ENCODE data around the gene SEMA4A.

The SEMA4A gene

DNA sequence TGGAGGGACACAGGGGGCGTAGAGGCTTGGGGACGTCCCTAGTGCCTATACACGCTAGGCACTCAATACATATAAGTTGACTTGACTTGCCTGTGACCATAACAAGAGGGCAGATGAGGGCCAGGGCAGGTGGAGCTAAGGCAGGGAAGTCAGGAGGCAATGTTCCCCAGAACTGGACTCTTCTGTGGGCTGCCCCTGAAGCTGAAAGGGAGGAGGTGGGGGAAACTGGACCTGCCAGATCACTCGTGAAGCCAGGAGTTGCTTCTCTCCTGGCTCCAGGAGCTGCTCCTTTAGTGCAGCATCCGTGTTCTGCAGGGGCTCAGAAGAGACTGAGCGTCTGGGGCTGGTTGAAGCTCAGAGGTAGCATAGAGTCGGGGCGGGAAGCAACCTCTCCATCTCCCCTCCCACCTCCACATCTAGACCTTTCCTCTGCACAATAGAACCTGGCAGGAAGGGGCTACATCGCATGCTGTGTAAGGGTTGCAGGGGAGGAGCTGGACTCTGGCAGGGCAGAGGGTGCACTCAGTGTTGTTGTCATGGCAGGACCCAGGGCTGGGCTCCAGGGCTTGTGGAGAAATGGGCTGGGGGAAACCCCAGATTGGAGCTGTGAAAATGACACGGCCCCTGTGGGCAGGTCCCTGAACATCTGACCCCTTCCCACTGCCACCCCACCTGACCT, 2.9 kb upstream of the SEMA4A start:
- H3K9me2 ChIP-seq (replicated peaks; ENCODE audit: low read depth, low read length): no peaks in the 10 kb centered on the region

DNA sequence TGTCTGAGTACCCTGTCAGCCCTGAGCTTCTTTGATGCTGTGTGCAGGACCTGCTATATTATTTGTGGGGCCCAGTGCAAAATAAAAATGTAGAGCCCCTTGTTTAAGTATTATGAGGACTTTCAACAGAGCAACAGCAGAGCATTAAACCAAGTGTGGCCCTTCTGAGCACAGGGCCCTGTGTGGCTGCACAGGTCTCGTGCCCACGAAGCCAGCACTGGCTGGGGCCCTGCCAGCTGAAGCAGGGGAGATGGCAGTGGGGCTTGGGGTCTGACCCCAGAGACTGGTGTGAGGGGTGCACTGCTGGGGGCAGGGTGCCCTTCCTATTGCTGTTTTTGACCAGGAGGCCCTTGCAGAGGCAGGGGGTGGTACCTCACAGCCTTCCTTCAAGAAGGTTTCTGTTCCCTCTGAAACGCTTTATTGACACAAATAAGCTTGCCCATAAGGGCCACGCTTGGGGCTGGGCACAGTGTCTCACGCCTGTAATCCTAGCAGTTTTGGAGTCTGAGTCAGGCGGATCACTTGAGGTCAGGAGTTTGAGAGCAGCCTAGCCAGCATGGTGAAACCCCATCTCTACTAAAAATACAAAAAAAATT, 2.2 kb upstream of the SEMA4A start:
- H3K79me2 ChIP-seq (ENCODE audit: insufficient read depth, low read length): no peaks in the 10 kb centered on the region
- H3K4me1 ChIP-seq (ENCODE audit: insufficient read depth, low read length, poor library complexity, severe bottlenecking): peaks cover 41% of the 10 kb centered on the region
- no peaks in the 10 kb centered on the region for H3K27me3 ChIP-seq (ENCODE audit: insufficient read depth, low read length, poor library complexity, severe bottlenecking)
- no peak overlapping the region for H2AFZ ChIP-seq (ENCODE audit: low read length)
- TF ChIP-seq EZH2phosphoT487 (IDR thresholded peaks at IDR 0.05; ENCODE audit: borderline replicate concordance): no peak
- TF ChIP-seq, protein P1, sequence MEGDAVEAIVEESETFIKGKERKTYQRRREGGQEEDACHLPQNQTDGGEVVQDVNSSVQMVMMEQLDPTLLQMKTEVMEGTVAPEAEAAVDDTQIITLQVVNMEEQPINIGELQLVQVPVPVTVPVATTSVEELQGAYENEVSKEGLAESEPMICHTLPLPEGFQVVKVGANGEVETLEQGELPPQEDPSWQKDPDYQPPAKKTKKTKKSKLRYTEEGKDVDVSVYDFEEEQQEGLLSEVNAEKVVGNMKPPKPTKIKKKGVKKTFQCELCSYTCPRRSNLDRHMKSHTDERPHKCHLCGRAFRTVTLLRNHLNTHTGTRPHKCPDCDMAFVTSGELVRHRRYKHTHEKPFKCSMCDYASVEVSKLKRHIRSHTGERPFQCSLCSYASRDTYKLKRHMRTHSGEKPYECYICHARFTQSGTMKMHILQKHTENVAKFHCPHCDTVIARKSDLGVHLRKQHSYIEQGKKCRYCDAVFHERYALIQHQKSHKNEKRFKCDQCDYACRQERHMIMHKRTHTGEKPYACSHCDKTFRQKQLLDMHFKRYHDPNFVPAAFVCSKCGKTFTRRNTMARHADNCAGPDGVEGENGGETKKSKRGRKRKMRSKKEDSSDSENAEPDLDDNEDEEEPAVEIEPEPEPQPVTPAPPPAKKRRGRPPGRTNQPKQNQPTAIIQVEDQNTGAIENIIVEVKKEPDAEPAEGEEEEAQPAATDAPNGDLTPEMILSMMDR (conservative IDR thresholded peaks at IDR 0.05; ENCODE audit: low read length): no peak
- H3K4me2 ChIP-seq (ENCODE audit: low read depth, low read length, poor library complexity, severe bottlenecking): no peak overlapping the region
- no peak overlapping the region for H3K9ac ChIP-seq (ENCODE audit: low read depth, low read length, poor library complexity, severe bottlenecking)
- no peaks in the 10 kb centered on the region for H3K9me3 ChIP-seq (ENCODE audit: insufficient read depth, low read depth, low read length)
- no peaks in the 10 kb centered on the region for H3K9me2 ChIP-seq (replicated peaks; ENCODE audit: low read depth, low read length)
- no peaks in the 10 kb centered on the region for H3K36me3 ChIP-seq (ENCODE audit: insufficient read depth, low read length)
- H4K20me1 ChIP-seq (ENCODE audit: insufficient read depth, low read length, poor library complexity, severe bottlenecking): no peaks in the 10 kb centered on the region
- no peaks in the 10 kb centered on the region for H3F3A ChIP-seq (ENCODE audit: low read depth)
- H3K4me3 ChIP-seq (ENCODE audit: low read length, poor library complexity, severe bottlenecking): no peak overlapping the region

More for the DNA sequence above, 2.9 kb upstream of the SEMA4A start:
- H3K27me3 ChIP-seq (ENCODE audit: insufficient read depth, low read length, poor library complexity, severe bottlenecking): no peaks in the 10 kb centered on the region
- no peaks in the 10 kb centered on the region for H3F3A ChIP-seq (ENCODE audit: low read depth)
- no peak overlapping the region for H2AFZ ChIP-seq (ENCODE audit: low read length)
- H3K9ac ChIP-seq (ENCODE audit: low read depth, low read length, poor library complexity, severe bottlenecking): no peak overlapping the region
- H3K9me3 ChIP-seq (ENCODE audit: insufficient read depth, low read depth, low read length): no peaks in the 10 kb centered on the region
- no peaks in the 10 kb centered on the region for H3K36me3 ChIP-seq (ENCODE audit: insufficient read depth, low read length)
- H4K20me1 ChIP-seq (ENCODE audit: insufficient read depth, low read length, poor library complexity, severe bottlenecking): no peaks in the 10 kb centered on the region
- H3K4me1 ChIP-seq (ENCODE audit: insufficient read depth, low read length, poor library complexity, severe bottlenecking): peaks cover 36% of the 10 kb centered on the region
- TF ChIP-seq, protein P1 (conservative IDR thresholded peaks at IDR 0.05; ENCODE audit: low read length): no peak
- no peak for TF ChIP-seq EZH2phosphoT487 (IDR thresholded peaks at IDR 0.05; ENCODE audit: borderline replicate concordance)
- no peak overlapping the region for H3K4me2 ChIP-seq (ENCODE audit: low read depth, low read length, poor library complexity, severe bottlenecking)
- H3K79me2 ChIP-seq (ENCODE audit: insufficient read depth, low read length): no peaks in the 10 kb centered on the region
- no peak overlapping the region for H3K4me3 ChIP-seq (ENCODE audit: low read length, poor library complexity, severe bottlenecking)

DNA sequence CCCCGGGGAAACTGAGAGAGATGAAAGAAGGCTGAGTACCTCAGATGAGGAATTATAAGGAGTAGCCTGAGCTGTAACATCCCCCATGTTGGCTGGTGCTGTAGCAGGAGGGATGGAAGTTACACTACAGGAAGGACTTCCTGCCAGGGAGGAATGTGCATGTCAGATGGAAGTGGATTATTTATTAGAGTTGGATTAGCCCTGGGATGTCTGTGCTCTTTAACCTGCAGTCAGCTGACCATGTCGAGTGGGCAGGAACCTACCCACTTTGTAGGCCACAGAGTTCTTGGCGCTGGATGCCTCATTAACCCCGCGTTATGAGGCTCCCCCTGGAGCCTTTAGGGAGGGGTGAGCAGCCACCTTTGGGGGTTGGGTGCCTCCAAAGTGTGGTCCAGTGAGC, 757 bp upstream of the SEMA4A start:
- Histone ChIP-seq H3K9me3 (ENCODE audit: insufficient read depth, low read depth, low read length) (no peaks in the 10 kb centered on the region), H3F3A (ENCODE audit: low read depth) (no peaks in the 10 kb centered on the region), H3K9me2 (replicated peaks; ENCODE audit: low read depth, low read length) (no peaks in the 10 kb centered on the region), H3K36me3 (ENCODE audit: insufficient read depth, low read length) (no peaks in the 10 kb centered on the region), H3K27me3 (ENCODE audit: insufficient read depth, low read length, poor library complexity, severe bottlenecking) (no peaks in the 10 kb centered on the region), H3K9ac (ENCODE audit: low read depth, low read length, poor library complexity, severe bottlenecking) (no peak overlapping the region), H3K79me2 (ENCODE audit: insufficient read depth, low read length) (no peaks in the 10 kb centered on the region), H3K4me3 (ENCODE audit: low read length, poor library complexity, severe bottlenecking) (no peak overlapping the region), H3K4me2 (ENCODE audit: low read depth, low read length, poor library complexity, severe bottlenecking) (no peak overlapping the region), H2AFZ (ENCODE audit: low read length) (no peak overlapping the region), H3K4me1 (ENCODE audit: insufficient read depth, low read length, poor library complexity, severe bottlenecking) (peaks cover 40% of the 10 kb centered on the region), H4K20me1 (ENCODE audit: insufficient read depth, low read length, poor library complexity, severe bottlenecking) (no peaks in the 10 kb centered on the region)
- TF ChIP-seq, protein P1 (conservative IDR thresholded peaks at IDR 0.05; ENCODE audit: low read length): no peak
- TF ChIP-seq EZH2phosphoT487 (IDR thresholded peaks at IDR 0.05; ENCODE audit: borderline replicate concordance): no peak

All from Loucy (cell line).